Transverse colon (tissue), 4 donors: Measurements from ENCODE around the gene CERS1. TPM values are rescaled to one million over a fixed set of nuclear protein-coding genes. Genes with fewer than 3 reads are reported as not detected.

ENCODE experiments used
- DNase-seq: peaks from one replicate; pipeline ENCODE4 v3.0.0-alpha.2; 2019
- H3K27ac ChIP-seq, 4 donors: fragments of 200-600 bp; sonication (generic); 2 replicates each; pipeline ENCODE4 v1.5.1; 2016 to 2018; ENCODE audit warnings: inconsistent platforms in 4 of 4
- H3K27me3 ChIP-seq: fragments of 200-600 bp; sonication (generic); 2 replicates; pipeline ENCODE4 v1.5.1; 2017; ENCODE audit warnings: inconsistent platforms
- H3K36me3 ChIP-seq, 4 donors: fragments of 200-600 bp; sonication (generic); 2 replicates each; pipeline ENCODE4 v1.5.1; 2017 to 2019; ENCODE audit warnings: inconsistent platforms in 4 of 4
- H3K4me1 ChIP-seq, 4 donors: fragments of 200-600 bp; sonication (generic); 2 replicates each; pipeline ENCODE4 v1.5.1; 2017 to 2020; ENCODE audit warnings: inconsistent platforms in 4 of 4
- H3K4me3 ChIP-seq, 4 donors: fragments of 200-600 bp; sonication (generic); 1 replicate in 1 of 4; 2 replicates in 3 of 4; pipeline versions ENCODE4 v1.5.1 to v1.6.1; 2017 to 2019; ENCODE audit warnings: inconsistent platforms in 4 of 4
- H3K9me3 ChIP-seq, 2 donors: fragments of 200-600 bp; sonication (generic); 2 replicates each; pipeline ENCODE4 v1.5.1; 2017 to 2019; ENCODE audit warnings: inconsistent platforms in 2 of 2
- EP300 ChIP-seq: sonication (generic); formaldehyde crosslinking; IDR thresholded peaks from one replicate; pipeline ENCODE4 v1.6.1; 2017; ENCODE audit warnings: antibody characterized with exemption, low read depth
- POLR2A ChIP-seq: fragments of 450-650 bp; IDR thresholded peaks from one replicate; pipeline ENCODE4 v1.6.1; 2016; ENCODE audit warnings: antibody characterized with exemption, mild to moderate bottlenecking, moderate library complexity
- POLR2AphosphoS5 ChIP-seq, 3 donors: sonication (generic); formaldehyde crosslinking; IDR thresholded peaks; one replicate each; pipeline ENCODE4 v1.6.1; 2016; ENCODE audit warnings: antibody characterized with exemption in 3 of 3
- WGBS, 2 donors: methylation state at CpG; one replicate each; pipeline ENCODE4 v1.1.5; 2018; ENCODE audit warnings: low coverage in 1 of 2; 5-methylcytosine and 5-hydroxymethylcytosine counted together
- in situ Hi-C, 4 donors: fragments of 200-750 bp; cut with MboI; loops; one replicate each; pipeline versions ENCODE4 v1.15.0 to v1.15.1; 2017; ENCODE audit warnings: low sequenced_read_pairs in 3 of 4, low pct_ligation_motif_present in 1 of 4, low pct_unique_long_range_greater_than_20kb in 1 of 4
- intact Hi-C: fragments of 100-400 bp; cut with DNase I; formaldehyde crosslinking; loops from one replicate; pipeline ENCODE4 v1.15.1; 2023; ENCODE audit warnings: low total_unique reads
- total RNA-seq, 4 donors: library from RNA; depleted of rRNA; stranded (reverse); fragments of >200 nt; gene quantifications; one replicate each; pipeline ENCODE4 v1.1.0, GENCODE V29; 2016
- TF ChIP-seq, protein P1 (sequence below), 5 experiments: fragments of 200-600 bp in 3 of 5; fragments of 450-650 bp in 2 of 5; sonication (generic) in 3 of 5; IDR thresholded peaks; 1 replicate in 2 of 5; 2 replicates in 3 of 5; pipeline ENCODE4 v1.5.1; 2016 to 2017; ENCODE audit warnings: antibody characterized with exemption in 5 of 5, inconsistent platforms in 3 of 5, mild to moderate bottlenecking in 2 of 5, moderate library complexity in 1 of 5

The CERS1 gene
- total RNA-seq, 4 donors from 2014 or later, result not detected

DNA sequence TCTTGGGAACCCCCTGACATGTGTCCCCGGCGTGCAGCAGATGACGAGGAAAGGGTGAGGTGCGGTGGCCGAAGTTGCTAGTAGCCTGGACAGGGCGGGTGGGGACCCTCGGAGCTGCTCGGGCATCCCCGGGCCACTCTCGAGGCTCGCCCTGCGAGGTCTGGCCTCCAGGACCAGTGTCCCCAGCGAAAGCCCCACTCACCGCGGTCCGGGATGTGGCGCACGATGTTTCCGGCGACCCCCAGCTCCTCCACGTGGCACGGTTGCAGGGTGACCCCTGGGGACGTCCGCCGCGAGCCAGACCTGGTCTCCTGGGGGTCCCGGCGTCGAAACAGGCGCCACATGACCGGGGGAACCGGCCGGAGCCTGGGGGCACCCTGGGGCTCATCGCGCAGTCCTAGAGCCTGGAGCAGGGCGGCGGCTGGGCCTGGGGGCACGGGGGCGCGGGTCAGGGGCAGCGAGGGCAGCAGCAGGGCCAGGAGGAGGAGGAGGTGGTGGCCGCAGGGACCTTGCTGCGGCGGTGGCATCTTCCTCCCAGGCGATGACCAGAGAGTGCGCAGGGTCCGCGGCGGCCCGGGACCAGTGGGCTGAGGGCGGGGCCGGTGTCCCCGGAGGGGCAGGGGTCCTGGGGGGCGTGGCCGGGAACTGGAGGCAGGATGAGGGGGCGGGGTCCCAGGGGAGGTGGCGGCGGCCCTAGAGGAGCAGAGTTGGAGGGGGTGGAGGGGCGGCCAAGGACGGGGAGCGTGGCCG is 26.0 kb downstream of the CERS1 start:
- Histone ChIP-seq H3K36me3 (peaks cover 0 to 28% (median 14%) of the 10 kb centered on the region in 4 donors), H3K4me1 (peaks cover 0 to 15% (median 12%) of the 10 kb centered on the region in 4 donors), H3K27ac (no peak overlapping the region), H3K9me3 (no peaks in the 10 kb centered on the region), H3K4me3 (no peak overlapping the region), H3K27me3 (peaks cover 19% of the 10 kb centered on the region)
- intact Hi-C loops (no loop called here), in situ Hi-C loops (loop anchor here in 1 of 4 donors (25.0 kb wide), 1 partner anchor 408 kb away; no protein-coding TSS in a partner anchor)
- TF ChIP-seq POLR2AphosphoS5 (IDR thresholded peaks at IDR 0.05), result no peak
- TF ChIP-seq, protein P1, sequence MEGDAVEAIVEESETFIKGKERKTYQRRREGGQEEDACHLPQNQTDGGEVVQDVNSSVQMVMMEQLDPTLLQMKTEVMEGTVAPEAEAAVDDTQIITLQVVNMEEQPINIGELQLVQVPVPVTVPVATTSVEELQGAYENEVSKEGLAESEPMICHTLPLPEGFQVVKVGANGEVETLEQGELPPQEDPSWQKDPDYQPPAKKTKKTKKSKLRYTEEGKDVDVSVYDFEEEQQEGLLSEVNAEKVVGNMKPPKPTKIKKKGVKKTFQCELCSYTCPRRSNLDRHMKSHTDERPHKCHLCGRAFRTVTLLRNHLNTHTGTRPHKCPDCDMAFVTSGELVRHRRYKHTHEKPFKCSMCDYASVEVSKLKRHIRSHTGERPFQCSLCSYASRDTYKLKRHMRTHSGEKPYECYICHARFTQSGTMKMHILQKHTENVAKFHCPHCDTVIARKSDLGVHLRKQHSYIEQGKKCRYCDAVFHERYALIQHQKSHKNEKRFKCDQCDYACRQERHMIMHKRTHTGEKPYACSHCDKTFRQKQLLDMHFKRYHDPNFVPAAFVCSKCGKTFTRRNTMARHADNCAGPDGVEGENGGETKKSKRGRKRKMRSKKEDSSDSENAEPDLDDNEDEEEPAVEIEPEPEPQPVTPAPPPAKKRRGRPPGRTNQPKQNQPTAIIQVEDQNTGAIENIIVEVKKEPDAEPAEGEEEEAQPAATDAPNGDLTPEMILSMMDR (IDR thresholded peaks at IDR 0.05), result no peak
- no peak for TF ChIP-seq EP300
- TF ChIP-seq POLR2A, result no peak
- DNase-seq, result no peak
- 53 to 62% methylated on average over 20 to 21 of the region's 62 CpGs for WGBS, 2 donors

DNA sequence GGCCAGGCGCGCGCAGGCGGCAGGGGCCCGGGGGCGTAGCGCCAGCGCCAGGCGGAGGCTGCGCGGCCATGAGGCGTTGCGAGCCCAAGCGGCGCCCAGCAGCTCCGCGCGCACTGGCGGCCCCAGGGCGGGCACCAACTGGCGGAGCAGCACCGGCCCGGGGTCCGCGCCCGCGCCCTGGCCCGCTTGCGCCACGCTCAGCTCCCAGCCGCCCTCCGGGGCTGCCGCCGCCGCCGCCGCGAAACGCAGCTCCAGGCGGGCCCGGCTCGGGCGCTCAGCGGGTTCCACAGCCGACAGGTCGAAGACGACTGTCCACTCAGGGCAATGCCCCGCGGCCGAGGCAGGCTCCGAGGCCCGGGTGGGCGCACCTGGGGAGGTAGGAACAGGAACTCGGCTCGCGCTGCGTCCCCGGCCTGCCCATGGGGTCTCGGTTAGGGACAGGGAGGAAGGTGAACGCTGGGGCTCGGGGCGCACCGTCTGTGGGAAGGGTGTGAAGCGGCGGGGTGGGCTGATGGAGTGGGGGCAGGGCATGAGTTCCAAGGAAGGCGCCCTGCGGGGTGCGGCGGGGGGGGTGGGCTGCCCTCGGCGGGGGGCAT is 26.8 kb downstream of the CERS1 start:
- Histone ChIP-seq H3K27me3 (peaks cover 19% of the 10 kb centered on the region), H3K27ac (no peak overlapping the region), H3K4me1 (peaks cover 0 to 15% (median 12%) of the 10 kb centered on the region in 4 donors), H3K36me3 (peaks cover 0 to 34% (median 14%) of the 10 kb centered on the region in 4 donors), H3K9me3 (no peaks in the 10 kb centered on the region), H3K4me3 (no peak overlapping the region)
- DNase-seq, result no peak
- in situ Hi-C loops, result loop anchor here in 1 of 4 donors (25.0 kb wide), 1 partner anchor 407 kb away; no protein-coding TSS in a partner anchor
- intact Hi-C loops, result no loop called here
- WGBS, 2 donors, result 72% methylated on average over 49 of the region's 71 CpGs; no CpG with 5 or more reads in 1 of the 2 donors
- TF ChIP-seq, protein P1 (IDR thresholded peaks at IDR 0.05), result no peak
- no peak for TF ChIP-seq POLR2AphosphoS5 (IDR thresholded peaks at IDR 0.05)
- TF ChIP-seq EP300, result no peak
- no peak for TF ChIP-seq POLR2A

DNA sequence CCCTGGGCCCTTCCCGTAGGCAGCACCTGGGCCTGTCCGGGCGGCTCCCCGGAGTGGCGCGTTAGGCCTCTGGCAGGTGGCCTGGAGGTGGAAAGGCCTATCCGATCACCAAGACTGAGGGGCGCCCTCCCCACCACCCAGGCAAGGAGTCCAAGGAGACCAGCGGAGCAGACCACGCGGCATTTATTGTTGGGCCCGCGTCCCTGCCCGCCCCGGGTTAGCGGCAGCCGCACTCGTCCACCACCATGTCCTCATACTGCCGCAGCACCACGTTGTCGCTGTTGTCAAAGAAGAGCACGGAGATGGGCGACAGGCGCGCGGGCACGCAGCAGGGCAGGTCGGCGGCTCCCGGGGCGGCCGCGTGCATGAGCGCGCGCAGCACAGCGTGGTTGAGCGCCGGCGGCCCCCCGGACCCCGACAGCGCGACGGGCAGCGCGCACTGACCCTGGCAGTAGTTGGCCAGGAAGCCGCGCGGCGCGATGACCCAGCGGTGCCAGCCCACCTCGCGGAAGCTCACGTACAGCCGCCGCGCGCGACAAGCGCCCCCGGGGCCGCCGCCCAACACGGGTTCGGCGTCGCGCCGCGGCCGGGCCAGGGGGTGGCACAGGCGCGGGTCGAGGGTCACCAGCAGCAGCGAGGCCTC is 27.5 kb downstream of the CERS1 start:
- H3K4me1 ChIP-seq, result peaks cover 0 to 15% (median 12%) of the 10 kb centered on the region in 4 donors
- TF ChIP-seq EP300, result no peak
- TF ChIP-seq, protein P1 (IDR thresholded peaks at IDR 0.05), result no peak
- TF ChIP-seq POLR2A, result no peak
- no peak for TF ChIP-seq POLR2AphosphoS5 (IDR thresholded peaks at IDR 0.05)
- no peak overlapping the region for H3K27ac ChIP-seq
- H3K9me3 ChIP-seq, result no peaks in the 10 kb centered on the region
- no peak overlapping the region for H3K4me3 ChIP-seq
- DNase-seq, result no peak
- H3K27me3 ChIP-seq, result peaks cover 19% of the 10 kb centered on the region
- H3K36me3 ChIP-seq, result peaks cover 0 to 35% (median 15%) of the 10 kb centered on the region in 4 donors
- 80% methylated on average over 73 of the region's 77 CpGs; no CpG with 5 or more reads in 1 of the 2 donors for WGBS, 2 donors
- intact Hi-C loops (no loop called here), in situ Hi-C loops (loop anchor here in 1 of 4 donors (25.0 kb wide), 1 partner anchor 406 kb away; no protein-coding TSS in a partner anchor)

DNA sequence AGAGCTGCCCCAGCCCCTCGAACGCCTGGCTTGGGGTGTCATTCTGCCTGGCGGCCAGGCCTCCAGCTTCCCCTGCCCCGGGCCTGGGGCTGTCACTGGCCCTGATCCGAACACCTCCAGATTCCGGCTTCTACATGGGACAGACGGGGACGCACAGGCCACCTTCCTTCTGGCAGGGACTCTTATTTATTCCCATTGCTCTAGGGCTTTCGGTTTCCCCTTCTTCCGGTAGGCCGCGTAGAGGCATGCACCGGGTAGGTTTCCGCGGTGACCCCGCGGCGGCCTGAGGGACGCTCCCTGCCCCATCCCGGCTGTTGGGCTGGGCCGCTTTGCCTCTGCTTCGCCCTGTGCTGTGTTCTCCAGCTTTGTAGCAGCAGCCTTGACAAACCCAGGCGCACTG is 28.2 kb downstream of the CERS1 start:
- no peak for DNase-seq
- Histone ChIP-seq H3K4me1 (peaks cover 0 to 15% (median 12%) of the 10 kb centered on the region in 4 donors), H3K4me3 (no peak overlapping the region), H3K36me3 (peaks cover 0 to 38% (median 19%) of the 10 kb centered on the region in 4 donors), H3K27ac (no peak overlapping the region), H3K27me3 (peaks cover 19% of the 10 kb centered on the region), H3K9me3 (no peaks in the 10 kb centered on the region)
- intact Hi-C loops, result no loop called here
- in situ Hi-C loops, result loop anchor here in 1 of 4 donors (25.0 kb wide), 1 partner anchor 405 kb away; no protein-coding TSS in a partner anchor
- TF ChIP-seq POLR2A (no peak), EP300 (no peak), POLR2AphosphoS5 (IDR thresholded peaks at IDR 0.05) (no peak)
- TF ChIP-seq, protein P1 (IDR thresholded peaks at IDR 0.05), result no peak
- WGBS, 2 donors, result 94 to 100% methylated on average over 2 to 23 of the region's 23 CpGs
